Left lung (tissue), 10 donors: ENCODE data around the gene SLC6A1. TPM values are rescaled to one million over a fixed set of nuclear protein-coding genes. Genes with fewer than 3 reads are reported as not detected.

Experiments
- ATAC-seq: fragments of 200-7000 bp; cut with Tn5 transposase; one replicate; pipeline ENCODE4 v1.9.1; 2020; ENCODE audit warnings: moderate library complexity
- DNase-seq, 4 donors: peaks; one replicate each; pipeline ENCODE4 v3.0.0-alpha.2; 2013 to 2020
- H3K27ac ChIP-seq, 2 donors: fragments of 200-600 bp; sonication (generic) in 1 of 2; one replicate each; pipeline versions ENCODE4 v1.5.0 to v1.8.0; 2020 to 2021
- H3K27me3 ChIP-seq, 2 donors: fragments of 200-600 bp; sonication (generic) in 1 of 2; one replicate each; pipeline versions ENCODE4 v1.5.0 to v1.8.0; 2020 to 2021
- H3K36me3 ChIP-seq, 2 donors: fragments of 200-600 bp; sonication (generic) in 1 of 2; one replicate each; pipeline versions ENCODE4 v1.5.0 to v1.8.0; 2020 to 2021
- H3K4me1 ChIP-seq, 2 donors: fragments of 200-600 bp; one replicate each; pipeline ENCODE4 v1.8.0; 2021
- H3K4me3 ChIP-seq, 2 donors: fragments of 200-600 bp; sonication (generic) in 1 of 2; one replicate each; pipeline versions ENCODE4 v1.5.0 to v1.8.0; 2020 to 2021; ENCODE audit warnings: mild to moderate bottlenecking in 1 of 2
- H3K9me3 ChIP-seq, 2 donors: fragments of 200-600 bp; sonication (generic) in 1 of 2; one replicate each; pipeline versions ENCODE4 v1.5.0 to v1.8.0; 2020 to 2021
- intact Hi-C, 2 donors: fragments of 100-400 bp; cut with DNase I; formaldehyde crosslinking; loops; one replicate each; pipeline versions ENCODE4 v1.11.2 to v1.14.2; 2022
- polyA plus RNA-seq, 6 donors: library from polyadenylated mRNA; unstranded; fragments of 120-200 nt; gene quantifications; one replicate each; pipeline ENCODE4 v1.2.1, GENCODE V29; 2013; ENCODE audit not compliant: insufficient read length in 6 of 6
- total RNA-seq, 2 donors: library from RNA; stranded (reverse); fragmentation: NEBNext Ultra II Directional; extraction: Animal tissue kit (Norgen Biotek cat#: 25700); gene quantifications; one replicate each; pipeline ENCODE4 v1.2.1, GENCODE V29; 2021
- TF ChIP-seq, protein P1 (sequence below), 2 donors: fragments of 200-600 bp; sonication (generic) in 1 of 2; IDR thresholded peaks; one replicate each; pipeline versions ENCODE4 v1.5.0 to v1.8.0; 2021; ENCODE audit warnings: antibody characterized with exemption in 2 of 2
- donor health status: DM: no; HTN: yes; CAD: no.
- donor health status: DM: no; HTN: no; CAD: no.

The SLC6A1 gene
- total and polyA plus RNA-seq, 8 donors, result 0.97 to 7.2 (median 5.3) TPM

GRCh38 chr3:11019116-11019819, 26.7 kb downstream of the SLC6A1 start:
- Histone ChIP-seq H3K36me3 (no peaks in the 10 kb centered on the region), H3K4me3 (no peak overlapping the region), H3K27me3 (peaks cover 0 to 3% of the 10 kb centered on the region in 2 donors), H3K4me1 (no peaks in the 10 kb centered on the region), H3K9me3 (no peaks in the 10 kb centered on the region), H3K27ac (no peak overlapping the region)
- ATAC-seq (no peak), DNase-seq (peak in 1 of 4 donors; percentile 10)
- intact Hi-C loops, result no loop called here
- TF ChIP-seq, protein P1, sequence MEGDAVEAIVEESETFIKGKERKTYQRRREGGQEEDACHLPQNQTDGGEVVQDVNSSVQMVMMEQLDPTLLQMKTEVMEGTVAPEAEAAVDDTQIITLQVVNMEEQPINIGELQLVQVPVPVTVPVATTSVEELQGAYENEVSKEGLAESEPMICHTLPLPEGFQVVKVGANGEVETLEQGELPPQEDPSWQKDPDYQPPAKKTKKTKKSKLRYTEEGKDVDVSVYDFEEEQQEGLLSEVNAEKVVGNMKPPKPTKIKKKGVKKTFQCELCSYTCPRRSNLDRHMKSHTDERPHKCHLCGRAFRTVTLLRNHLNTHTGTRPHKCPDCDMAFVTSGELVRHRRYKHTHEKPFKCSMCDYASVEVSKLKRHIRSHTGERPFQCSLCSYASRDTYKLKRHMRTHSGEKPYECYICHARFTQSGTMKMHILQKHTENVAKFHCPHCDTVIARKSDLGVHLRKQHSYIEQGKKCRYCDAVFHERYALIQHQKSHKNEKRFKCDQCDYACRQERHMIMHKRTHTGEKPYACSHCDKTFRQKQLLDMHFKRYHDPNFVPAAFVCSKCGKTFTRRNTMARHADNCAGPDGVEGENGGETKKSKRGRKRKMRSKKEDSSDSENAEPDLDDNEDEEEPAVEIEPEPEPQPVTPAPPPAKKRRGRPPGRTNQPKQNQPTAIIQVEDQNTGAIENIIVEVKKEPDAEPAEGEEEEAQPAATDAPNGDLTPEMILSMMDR (IDR thresholded peaks at IDR 0.05), result no peak

DNA sequence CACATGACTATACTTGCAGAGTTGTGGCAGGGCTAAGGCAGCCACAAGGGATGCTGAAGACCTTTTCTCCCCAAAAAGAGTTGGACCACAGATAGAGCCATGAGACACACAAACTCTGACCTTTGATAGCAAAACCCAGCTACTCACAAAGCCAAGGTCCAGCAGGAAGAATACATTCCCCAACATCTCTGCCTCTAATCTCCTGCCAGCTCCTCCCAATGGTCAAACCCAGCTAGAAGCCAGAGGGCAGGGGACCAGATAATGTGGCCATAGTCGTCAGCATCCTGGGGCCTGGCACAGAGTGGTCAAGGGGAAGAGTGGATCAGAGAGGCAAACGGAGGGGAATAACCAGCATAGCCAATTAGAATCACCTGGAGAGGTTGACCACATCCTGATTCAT, 28.2 kb downstream of the SLC6A1 start:
- no peaks in the 10 kb centered on the region for H3K4me1 ChIP-seq
- H3K27me3 ChIP-seq, result no peaks in the 10 kb centered on the region
- H3K36me3 ChIP-seq, result no peaks in the 10 kb centered on the region
- ATAC-seq (no peak), DNase-seq (no peak)
- TF ChIP-seq, protein P1 (IDR thresholded peaks at IDR 0.05), result no peak
- intact Hi-C loops, result no loop called here
- H3K4me3 ChIP-seq, result no peak overlapping the region
- H3K27ac ChIP-seq, result no peak overlapping the region
- no peaks in the 10 kb centered on the region for H3K9me3 ChIP-seq

DNA sequence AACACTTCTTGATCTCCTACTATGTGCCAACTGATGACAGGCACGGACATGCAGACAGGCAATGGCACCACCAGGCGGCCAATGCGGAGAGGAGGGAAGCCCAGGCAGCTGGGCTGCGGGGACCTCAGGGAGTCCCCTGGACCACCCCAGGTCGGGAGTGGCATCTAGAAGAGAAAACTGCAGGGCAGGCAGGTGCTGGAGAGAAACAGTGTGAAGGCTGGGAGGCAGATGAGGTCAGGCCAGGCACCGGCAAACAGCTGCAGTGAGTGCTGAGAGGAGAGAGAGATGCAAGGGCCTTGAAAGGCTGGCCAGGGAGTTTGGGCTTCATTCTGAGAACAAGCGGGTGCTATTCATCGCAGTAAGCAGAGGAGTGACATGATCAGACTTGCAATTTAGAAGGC, 29.1 kb downstream of the SLC6A1 start:
- no peak overlapping the region for H3K27ac ChIP-seq
- H3K4me3 ChIP-seq, result no peak overlapping the region
- no peaks in the 10 kb centered on the region for H3K4me1 ChIP-seq
- TF ChIP-seq, protein P1 (IDR thresholded peaks at IDR 0.05), result no peak
- H3K27me3 ChIP-seq, result no peaks in the 10 kb centered on the region
- no peaks in the 10 kb centered on the region for H3K36me3 ChIP-seq
- H3K9me3 ChIP-seq, result no peaks in the 10 kb centered on the region
- DNase-seq, result no peak
- intact Hi-C loops, result no loop called here
- no peak for ATAC-seq

DNA sequence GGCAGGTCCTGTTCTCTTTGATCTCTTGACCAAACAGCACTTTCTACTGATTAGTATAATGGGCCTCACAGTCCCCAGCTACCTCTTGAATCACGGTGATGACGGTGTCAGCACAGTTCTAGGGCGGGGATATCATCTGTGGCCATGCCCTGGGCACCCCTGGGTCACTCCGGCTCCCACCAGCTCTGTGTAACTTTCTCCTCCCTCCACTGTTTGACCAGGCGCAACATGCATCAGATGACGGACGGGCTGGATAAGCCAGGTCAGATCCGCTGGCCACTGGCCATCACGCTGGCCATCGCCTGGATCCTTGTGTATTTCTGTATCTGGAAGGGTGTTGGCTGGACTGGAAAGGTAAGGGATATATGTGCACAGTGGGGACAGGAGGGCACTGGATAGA, 29.6 kb downstream of the SLC6A1 start:
- Histone ChIP-seq H3K4me1 (no peaks in the 10 kb centered on the region), H3K9me3 (no peaks in the 10 kb centered on the region), H3K27ac (no peak overlapping the region), H3K36me3 (no peaks in the 10 kb centered on the region), H3K4me3 (no peak overlapping the region), H3K27me3 (no peaks in the 10 kb centered on the region)
- no peak for DNase-seq
- TF ChIP-seq, protein P1 (IDR thresholded peaks at IDR 0.05), result no peak
- intact Hi-C loops, result no loop called here
- no peak for ATAC-seq

- intact Hi-C loops, result no loop called here
- no peaks in the 10 kb centered on the region for H3K36me3 ChIP-seq
- TF ChIP-seq, protein P1 (IDR thresholded peaks at IDR 0.05), result no peak
- H3K4me1 ChIP-seq, result no peaks in the 10 kb centered on the region
- no peak overlapping the region for H3K4me3 ChIP-seq
- H3K27me3 ChIP-seq, result peaks cover 0 to 4% of the 10 kb centered on the region in 2 donors
- ATAC-seq (no peak), DNase-seq (no peak)
- H3K27ac ChIP-seq, result no peak overlapping the region
- no peaks in the 10 kb centered on the region for H3K9me3 ChIP-seq
Measured at GRCh38 chr3:11024181-11024580, 31.6 kb downstream of the SLC6A1 start.
